ENCODE data around the gene CCDC47. TPM values are rescaled to one million over a fixed set of nuclear protein-coding genes. Genes with fewer than 3 reads are reported as not detected.
"Not testable (repeated sequence)": the region's sequence is repeated elsewhere in the genome, so short reads cannot be mapped to it uniquely, and the experiment has no call there.

The CCDC47 gene
- total and polyA plus RNA-seq, 4 donors = 68.9 to 85.7 (median 75.3) TPM

DNA sequence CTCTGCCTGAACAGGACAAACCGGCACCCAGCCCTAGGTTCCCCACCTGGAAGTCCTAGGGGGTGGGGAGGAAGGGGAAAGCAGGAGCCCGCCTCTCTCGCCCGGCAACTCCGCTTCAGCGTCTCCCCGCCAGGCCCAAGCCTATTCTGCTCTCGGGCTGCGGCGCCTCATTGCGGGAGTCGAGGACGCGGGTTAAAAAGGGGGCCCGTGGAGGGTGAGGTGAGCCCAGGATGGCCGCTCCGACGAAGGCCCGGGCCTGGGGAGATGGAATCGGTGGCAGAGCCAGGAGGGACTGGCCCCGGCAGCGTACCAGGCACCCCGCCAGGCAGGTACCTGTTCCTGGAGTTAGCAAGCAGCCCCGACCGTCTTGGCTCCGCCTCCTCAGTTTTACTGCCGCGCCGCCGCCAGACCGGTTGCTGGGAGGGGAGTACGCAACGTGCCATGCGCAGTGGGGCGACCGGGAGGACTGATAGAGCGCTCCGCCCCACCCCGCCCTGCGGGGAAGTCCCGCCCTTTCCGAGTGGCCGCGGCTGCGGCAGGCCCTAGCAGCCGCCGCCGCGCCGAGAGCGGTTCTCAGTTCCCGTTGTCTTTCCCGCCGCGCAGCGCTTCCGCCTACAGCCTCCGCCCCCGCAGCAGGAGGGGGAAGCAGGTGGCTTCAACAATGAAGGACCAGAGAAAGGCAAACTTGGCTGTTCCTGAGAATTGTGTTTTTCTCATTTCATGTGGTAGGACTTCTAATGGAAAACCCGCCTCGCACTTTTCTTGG is 31.8 kb downstream of the CCDC47 start, which contains the start of gene STRADA:
TSS of gene STRADA (minus strand) at position 392 of the 766 bp plus-strand sequence. CDS start 13,430 bp downstream, outside the sequence.
- Histone ChIP-seq H3K36me3 (ENCODE audit: control insufficient read depth, insufficient read depth, low read length) (peaks cover 5% of the 10 kb centered on the region), H3K4me3 (ENCODE audit: low read depth, low read length) (peak within 1 kb of the TSS; percentile 99), H3K27ac (ENCODE audit: low read depth, low read length) (peak within 1 kb of the TSS; percentile 91), H3K4me1 (ENCODE audit: control insufficient read depth, insufficient read depth, low read length) (peaks cover 15% of the 10 kb centered on the region), H3K9me3 (ENCODE audit: control insufficient read depth, insufficient read depth, low read length) (no peaks in the 10 kb centered on the region), H3K27me3 (ENCODE audit: control insufficient read depth, insufficient read depth, low read length) (no peaks in the 10 kb centered on the region)
- 0% methylated on average over 60 of the region's 61 CpGs for WGBS (ENCODE audit: insufficient coverage)
- peak; percentile 86 to 99 (median 96) for DNase-seq (ENCODE audit: low read depth in 4 of 6, low spot score in 6 of 6)

DNA sequence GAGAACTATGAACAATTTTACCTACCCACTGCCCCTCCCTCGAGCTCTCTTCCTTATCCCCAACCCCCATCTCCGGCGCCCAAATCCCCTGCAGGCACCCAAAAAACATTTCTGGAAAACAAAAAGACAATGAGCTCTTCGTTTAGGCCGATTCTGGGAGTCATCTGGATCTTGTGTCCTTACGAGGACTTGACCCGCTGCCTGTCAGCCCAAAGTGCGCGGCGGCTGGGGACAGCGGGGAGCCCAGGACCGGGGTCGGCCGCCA is 32.3 kb downstream of the CCDC47 start:
- no peaks in the 10 kb centered on the region for H3K9me3 ChIP-seq (ENCODE audit: control insufficient read depth, insufficient read depth, low read length)
- peak in 1 of 6 donors; percentile 4 for DNase-seq (ENCODE audit: low read depth in 4 of 6, low spot score in 6 of 6)
- peak overlapping the region; percentile 99 for H3K4me3 ChIP-seq (ENCODE audit: low read depth, low read length)
- peaks cover 15% of the 10 kb centered on the region for H3K4me1 ChIP-seq (ENCODE audit: control insufficient read depth, insufficient read depth, low read length)
- WGBS (ENCODE audit: insufficient coverage) = 0% methylated on average over 14 of the region's 14 CpGs
- H3K27ac ChIP-seq (ENCODE audit: low read depth, low read length) = peak overlapping the region; percentile 91
- peaks cover 5% of the 10 kb centered on the region for H3K36me3 ChIP-seq (ENCODE audit: control insufficient read depth, insufficient read depth, low read length)
- no peaks in the 10 kb centered on the region for H3K27me3 ChIP-seq (ENCODE audit: control insufficient read depth, insufficient read depth, low read length)

DNA sequence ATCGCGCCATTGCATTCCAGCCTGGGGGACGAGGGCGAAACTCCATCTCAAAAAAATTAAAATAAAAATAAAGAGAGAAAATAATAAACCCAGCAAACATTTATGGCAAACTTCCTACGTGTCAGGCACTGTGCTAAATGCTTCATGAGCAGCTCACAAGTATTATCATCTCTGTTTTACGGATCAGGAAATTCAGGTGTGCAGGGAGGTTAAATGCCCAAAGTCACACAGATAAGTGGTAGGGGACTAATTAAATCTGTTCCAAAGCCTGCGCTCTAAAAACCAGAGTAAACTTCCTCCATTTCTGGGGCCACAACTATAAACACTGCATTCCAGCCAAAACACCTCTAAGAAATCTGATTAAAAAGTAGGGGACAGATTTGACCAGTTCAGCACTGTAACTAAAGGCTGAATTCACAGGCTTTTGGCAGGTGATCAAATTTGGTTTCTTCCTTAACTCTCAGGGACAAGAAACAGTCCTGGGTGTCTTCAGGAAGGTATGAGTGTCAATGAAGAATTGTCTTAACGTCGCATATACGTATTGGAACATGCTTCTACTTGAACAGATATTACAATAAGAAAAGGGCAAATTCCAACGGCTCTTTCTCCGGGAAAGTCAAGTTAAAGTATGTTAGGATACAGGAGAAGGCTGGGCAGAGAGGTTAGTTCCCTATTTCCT is 32.8 kb downstream of the CCDC47 start:
- no CpG with 5 or more reads among the region's 12 CpGs for WGBS (ENCODE audit: insufficient coverage)
- peaks cover 15% of the 10 kb centered on the region for H3K4me1 ChIP-seq (ENCODE audit: control insufficient read depth, insufficient read depth, low read length)
- no peaks in the 10 kb centered on the region for H3K9me3 ChIP-seq (ENCODE audit: control insufficient read depth, insufficient read depth, low read length)
- H3K4me3 ChIP-seq (ENCODE audit: low read depth, low read length) = peak overlapping the region; percentile 99
- peaks cover 5% of the 10 kb centered on the region for H3K36me3 ChIP-seq (ENCODE audit: control insufficient read depth, insufficient read depth, low read length)
- peak in 1 of 6 donors; percentile 22 for DNase-seq (ENCODE audit: low read depth in 4 of 6, low spot score in 6 of 6)
- H3K27ac ChIP-seq (ENCODE audit: low read depth, low read length) = peak overlapping the region; percentile 91
- no peaks in the 10 kb centered on the region for H3K27me3 ChIP-seq (ENCODE audit: control insufficient read depth, insufficient read depth, low read length)

GRCh38 chr17:63735691-63736090 is 37.7 kb downstream of the CCDC47 start:
- peaks cover 4% of the 10 kb centered on the region for H3K4me1 ChIP-seq (ENCODE audit: control insufficient read depth, insufficient read depth, low read length)
- no peak overlapping the region for H3K27ac ChIP-seq (ENCODE audit: low read depth, low read length)
- no peaks in the 10 kb centered on the region for H3K27me3 ChIP-seq (ENCODE audit: control insufficient read depth, insufficient read depth, low read length)
- H3K36me3 ChIP-seq (ENCODE audit: control insufficient read depth, insufficient read depth, low read length) = peaks cover 6% of the 10 kb centered on the region
- H3K4me3 ChIP-seq (ENCODE audit: low read depth, low read length) = no peak overlapping the region
- no peaks in the 10 kb centered on the region for H3K9me3 ChIP-seq (ENCODE audit: control insufficient read depth, insufficient read depth, low read length)
- DNase-seq (ENCODE audit: low read depth in 4 of 6, low spot score in 6 of 6) = no peak
- 85% methylated on average over 6 of the region's 8 CpGs for WGBS (ENCODE audit: insufficient coverage)

- H3K27me3 ChIP-seq (ENCODE audit: control insufficient read depth, insufficient read depth, low read length) = no peaks in the 10 kb centered on the region
- peaks cover 18% of the 10 kb centered on the region for H3K36me3 ChIP-seq (ENCODE audit: control insufficient read depth, insufficient read depth, low read length)
- no peaks in the 10 kb centered on the region for H3K4me1 ChIP-seq (ENCODE audit: control insufficient read depth, insufficient read depth, low read length)
- DNase-seq (ENCODE audit: low read depth in 4 of 6, low spot score in 6 of 6) = no peak
- WGBS (ENCODE audit: insufficient coverage) = 83% methylated on average over 2 of the region's 2 CpGs
- no peak overlapping the region for H3K27ac ChIP-seq (ENCODE audit: low read depth, low read length)
- H3K4me3 ChIP-seq (ENCODE audit: low read depth, low read length) = no peak overlapping the region
- no peaks in the 10 kb centered on the region for H3K9me3 ChIP-seq (ENCODE audit: control insufficient read depth, insufficient read depth, low read length)
Measured at GRCh38 chr17:63722403-63722802, 51.0 kb downstream of the CCDC47 start.

DNA sequence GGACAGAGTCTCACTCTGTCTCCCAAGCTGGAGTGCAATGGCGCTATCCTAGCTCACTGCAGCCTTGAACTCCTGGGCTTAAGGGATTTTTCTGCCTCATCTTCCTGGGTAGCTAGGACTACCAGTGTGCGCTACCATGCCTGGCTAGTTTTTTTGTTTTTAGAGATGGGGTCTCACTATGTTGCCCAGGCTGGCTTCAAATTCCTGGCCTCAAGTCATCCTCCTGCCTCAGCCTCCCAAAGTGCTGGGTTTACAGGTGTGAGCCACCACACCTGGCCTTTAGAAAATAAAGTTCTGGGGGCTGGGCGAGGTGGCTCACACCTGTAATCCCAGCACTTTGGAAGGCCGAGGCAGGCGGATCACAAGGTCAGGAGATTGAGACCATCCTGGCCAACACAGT is 53.2 kb downstream of the CCDC47 start:
- not testable (repeated sequence) for H3K4me3 ChIP-seq (ENCODE audit: low read depth, low read length); H3K27me3 ChIP-seq (ENCODE audit: control insufficient read depth, insufficient read depth, low read length); H3K9me3 ChIP-seq (ENCODE audit: control insufficient read depth, insufficient read depth, low read length); DNase-seq (ENCODE audit: low read depth in 4 of 6, low spot score in 6 of 6); H3K4me1 ChIP-seq (ENCODE audit: control insufficient read depth, insufficient read depth, low read length); H3K27ac ChIP-seq (ENCODE audit: low read depth, low read length)
- peaks cover 21% of the 10 kb centered on the region for H3K36me3 ChIP-seq (ENCODE audit: control insufficient read depth, insufficient read depth, low read length)
- 100% methylated on average over 5 of the region's 5 CpGs for WGBS (ENCODE audit: insufficient coverage)

- H3K4me3 ChIP-seq (ENCODE audit: low read depth, low read length) = no peak overlapping the region
- no peak for DNase-seq (ENCODE audit: low read depth in 4 of 6, low spot score in 6 of 6)
- no peaks in the 10 kb centered on the region for H3K27me3 ChIP-seq (ENCODE audit: control insufficient read depth, insufficient read depth, low read length)
- H3K4me1 ChIP-seq (ENCODE audit: control insufficient read depth, insufficient read depth, low read length) = no peaks in the 10 kb centered on the region
- no peaks in the 10 kb centered on the region for H3K9me3 ChIP-seq (ENCODE audit: control insufficient read depth, insufficient read depth, low read length)
- WGBS (ENCODE audit: insufficient coverage) = 60% methylated on average over 2 of the region's 5 CpGs
- H3K27ac ChIP-seq (ENCODE audit: low read depth, low read length) = peak overlapping the region; percentile 67
- peaks cover 16% of the 10 kb centered on the region for H3K36me3 ChIP-seq (ENCODE audit: control insufficient read depth, insufficient read depth, low read length)
Measured at GRCh38 chr17:63718988-63719387, 54.4 kb downstream of the CCDC47 start.

- Histone ChIP-seq H3K36me3 (ENCODE audit: control insufficient read depth, insufficient read depth, low read length) (peaks cover 33% of the 10 kb centered on the region), H3K9me3 (ENCODE audit: control insufficient read depth, insufficient read depth, low read length) (no peaks in the 10 kb centered on the region), H3K4me1 (ENCODE audit: control insufficient read depth, insufficient read depth, low read length) (no peaks in the 10 kb centered on the region), H3K4me3 (ENCODE audit: low read depth, low read length) (no peak overlapping the region), H3K27me3 (ENCODE audit: control insufficient read depth, insufficient read depth, low read length) (no peaks in the 10 kb centered on the region), H3K27ac (ENCODE audit: low read depth, low read length) (no peak overlapping the region)
- 100% methylated on average over 1 of the region's 3 CpGs for WGBS (ENCODE audit: insufficient coverage)
- DNase-seq (ENCODE audit: low read depth in 4 of 6, low spot score in 6 of 6) = no peak
Measured at GRCh38 chr17:63716426-63716825, 57.0 kb downstream of the CCDC47 start.

DNA sequence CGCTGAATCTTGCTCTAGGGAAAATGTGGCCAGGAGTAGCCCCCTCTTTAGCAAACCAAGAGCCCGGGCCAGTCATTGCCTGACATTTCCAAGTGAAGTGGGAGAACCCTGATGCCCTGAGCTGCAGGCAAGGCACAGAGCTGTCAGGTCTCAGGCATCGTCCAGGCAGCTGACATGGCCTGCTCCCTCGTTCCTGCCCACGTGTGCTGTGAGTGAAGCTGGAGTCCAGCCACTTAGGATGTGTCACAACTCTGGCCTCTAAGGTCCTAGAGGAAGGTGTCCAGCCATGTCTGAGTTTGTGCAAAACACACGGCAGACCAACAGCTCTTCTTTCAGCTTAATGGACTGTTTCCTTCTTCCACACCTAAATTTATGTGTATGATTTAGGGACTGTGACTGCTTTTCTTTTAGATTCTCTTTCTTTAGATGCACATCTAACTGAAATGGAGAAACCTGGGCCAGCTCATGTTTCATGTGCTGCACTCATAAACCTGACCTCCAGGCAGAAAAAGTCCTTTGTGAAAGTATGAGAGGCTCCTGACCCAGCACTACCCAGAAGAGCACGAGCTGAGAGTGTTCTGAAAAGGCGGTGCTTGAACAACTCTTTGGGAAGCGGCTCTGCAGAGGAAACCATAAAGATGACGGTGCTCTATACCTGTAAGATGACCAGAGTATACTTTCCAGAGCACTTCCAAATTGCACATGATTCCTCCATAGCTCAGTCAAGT is 58.7 kb downstream of the CCDC47 start:
- Histone ChIP-seq H3K27me3 (ENCODE audit: control insufficient read depth, insufficient read depth, low read length) (no peaks in the 10 kb centered on the region), H3K4me1 (ENCODE audit: control insufficient read depth, insufficient read depth, low read length) (no peaks in the 10 kb centered on the region), H3K36me3 (ENCODE audit: control insufficient read depth, insufficient read depth, low read length) (peaks cover 49% of the 10 kb centered on the region), H3K9me3 (ENCODE audit: control insufficient read depth, insufficient read depth, low read length) (no peaks in the 10 kb centered on the region), H3K4me3 (ENCODE audit: low read depth, low read length) (no peak overlapping the region), H3K27ac (ENCODE audit: low read depth, low read length) (no peak overlapping the region)
- 78% methylated on average over 9 of the region's 10 CpGs for WGBS (ENCODE audit: insufficient coverage)
- DNase-seq (ENCODE audit: low read depth in 4 of 6, low spot score in 6 of 6) = no peak
